Fibroblast of pulmonary artery (primary cell): ENCODE data around the gene MARK1.

Experiments used
- DNase-seq: peaks from one replicate; pipeline ENCODE4 v3.0.0-alpha.2; 2010; ENCODE audit warnings: low read depth
- H3K4me3 ChIP-seq: replicated peaks from 2 replicates; pipeline ENCODE4 v1.5.1; 2011; ENCODE audit warnings: low read depth, mild to moderate bottlenecking, control low read depth, low read length, moderate library complexity
- CTCF ChIP-seq: IDR thresholded peaks from 2 replicates; pipeline ENCODE4 v1.5.1; 2011; ENCODE audit warnings: mild to moderate bottlenecking, control low read depth, low read length, inconsistent platforms; ENCODE audit errors: missing control alignments

The MARK1 gene

DNA sequence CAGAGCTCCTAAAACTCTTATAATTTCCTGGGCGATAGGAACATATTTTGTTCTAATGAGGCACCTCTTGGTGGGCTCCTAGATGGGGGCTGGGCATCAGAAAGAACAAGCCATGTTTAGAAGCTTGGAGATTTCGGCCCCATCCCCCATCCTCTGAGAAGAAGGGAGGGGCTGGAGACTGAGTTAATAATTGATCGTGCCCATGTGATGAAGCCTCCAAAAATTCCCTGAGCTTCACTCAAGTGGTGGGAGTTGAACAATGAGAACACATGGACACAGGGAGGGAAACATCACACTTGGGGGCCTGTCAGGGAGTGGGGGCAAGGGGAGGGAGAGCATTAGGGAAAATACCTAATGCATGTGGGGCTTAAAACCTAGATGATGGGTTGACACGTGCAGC lies 180.3 kb downstream of the MARK1 start:
- H3K4me3 ChIP-seq, result no peak overlapping the region
- no peak for TF ChIP-seq CTCF
- DNase-seq, result no peak

DNA sequence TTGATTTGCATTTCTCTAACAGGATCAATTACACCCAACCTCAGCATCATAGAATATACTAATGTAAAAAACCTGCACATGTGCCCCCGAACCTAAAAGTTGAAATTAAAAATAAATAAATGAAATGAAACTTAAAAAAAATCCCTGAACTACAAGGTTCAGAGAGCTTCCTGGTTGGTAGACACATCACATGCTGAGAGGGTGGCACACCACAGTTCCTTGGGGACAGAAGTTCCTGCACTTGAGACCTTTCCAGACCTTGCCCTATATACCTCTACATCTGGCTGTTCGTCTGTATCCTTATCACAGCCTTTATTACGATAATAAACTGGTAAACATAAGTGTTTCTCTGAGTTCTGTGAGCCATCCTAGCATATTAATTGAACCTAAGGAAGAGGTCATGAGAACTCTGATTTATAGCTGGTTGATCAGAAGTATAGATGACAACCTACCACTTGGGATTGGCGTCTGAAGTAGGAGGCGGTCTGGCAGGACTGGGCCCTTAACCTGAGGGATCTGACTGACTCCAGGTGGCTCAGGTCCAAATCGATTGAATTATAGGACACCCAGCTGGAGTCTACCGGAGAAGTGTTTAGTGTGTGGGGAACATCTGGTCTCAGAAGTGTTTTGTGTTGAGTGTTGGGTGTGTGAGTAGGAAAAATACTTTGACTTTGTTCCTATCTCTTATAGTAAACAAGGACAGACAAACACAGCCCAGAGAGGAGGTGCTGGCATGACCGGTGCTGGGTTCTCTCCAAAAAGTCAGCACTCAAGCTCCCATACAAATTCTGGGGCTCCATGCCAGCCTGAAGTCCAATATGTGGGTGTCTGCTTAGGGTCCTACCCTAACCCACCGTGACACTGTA lies 181.2 kb downstream of the MARK1 start:
- no peak for DNase-seq
- H3K4me3 ChIP-seq, result no peak overlapping the region
- no peak for TF ChIP-seq CTCF

- no peak for DNase-seq
- TF ChIP-seq CTCF, result no peak
- H3K4me3 ChIP-seq, result no peak overlapping the region
Measured at GRCh38 chr1:220710333-220710732, 182.4 kb downstream of the MARK1 start.

- no peak overlapping the region for H3K4me3 ChIP-seq
- DNase-seq, result no peak
- no peak for TF ChIP-seq CTCF
Measured at GRCh38 chr1:220711056-220711809, 183.3 kb downstream of the MARK1 start.
